Vagina (tissue), 2 donors: ENCODE data around the gene CCL25. TPM values are rescaled to one million over a fixed set of nuclear protein-coding genes. Genes with fewer than 3 reads are reported as not detected.
"Not testable (repeated sequence)": the region's sequence is repeated elsewhere in the genome, so short reads cannot be mapped to it uniquely, and the experiment has no call there.

Experiments
- DNase-seq, 2 donors: peaks; one replicate each; pipeline ENCODE4 v3.0.0-alpha.2; 2017; ENCODE audit errors: extremely low spot score in 2 of 2
- H3K27ac ChIP-seq: fragments of 200-600 bp; sonication (generic); one replicate; pipeline ENCODE4 v1.5.1; 2019
- H3K27me3 ChIP-seq: fragments of 200-600 bp; sonication (generic); one replicate; pipeline ENCODE4 v1.5.1; 2019
- H3K36me3 ChIP-seq, 2 donors: fragments of 200-600 bp; sonication (generic); one replicate each; pipeline ENCODE4 v1.5.1; 2017 to 2019
- H3K4me1 ChIP-seq: fragments of 200-600 bp; sonication (generic); one replicate; pipeline ENCODE4 v1.5.1; 2019
- H3K4me3 ChIP-seq, 2 donors: fragments of 200-600 bp; sonication (generic); 1 replicate in 1 of 2; 2 replicates in 1 of 2; pipeline ENCODE4 v1.5.1; 2016 to 2019
- H3K9me3 ChIP-seq: fragments of 200-600 bp; sonication (generic); one replicate; pipeline ENCODE4 v1.5.1; 2019
- POLR2A ChIP-seq, 2 donors: fragments of 450-650 bp; IDR thresholded peaks; one replicate each; pipeline ENCODE4 v1.6.1; 2017; ENCODE audit warnings: antibody characterized with exemption in 2 of 2, mild to moderate bottlenecking in 2 of 2, moderate library complexity in 2 of 2
- POLR2AphosphoS5 ChIP-seq, 2 donors: sonication (generic); formaldehyde crosslinking; IDR thresholded peaks; one replicate each; pipeline ENCODE4 v1.9.0; 2017; ENCODE audit warnings: antibody characterized with exemption in 2 of 2, mild to moderate bottlenecking in 2 of 2, low read depth in 1 of 2; ENCODE audit not compliant: insufficient read depth in 1 of 2
- intact Hi-C: fragments of 100-400 bp; cut with DNase I; formaldehyde crosslinking; loops from one replicate; pipeline ENCODE4 v1.15.1; 2023
- total RNA-seq: library from RNA; depleted of rRNA; stranded (reverse); fragments of >200 nt; gene quantifications from one replicate; pipeline ENCODE4 v1.2.3, GENCODE V29; 2016
- TF ChIP-seq, protein P1 (sequence below), 3 experiments: fragments of 450-650 bp in 2 of 3; fragments of 200-600 bp in 1 of 3; sonication (generic) in 1 of 3; IDR thresholded peaks; one replicate each; pipeline ENCODE4 v1.5.1; 2017 to 2019; ENCODE audit warnings: antibody characterized with exemption in 3 of 3, mild to moderate bottlenecking in 2 of 3, moderate library complexity in 2 of 3

Gene CCL25
- total RNA-seq, 1 donor from 2014 or later, result not detected

GRCh38 chr19:8101311-8101710 is 48.8 kb downstream of the CCL25 start:
- TF ChIP-seq POLR2AphosphoS5 (IDR thresholded peaks at IDR 0.05; ENCODE audit: insufficient read depth in 1 of 2, low read depth in 1 of 2) (no peak), POLR2A (IDR thresholded peaks at IDR 0.05) (no peak)
- TF ChIP-seq, protein P1, sequence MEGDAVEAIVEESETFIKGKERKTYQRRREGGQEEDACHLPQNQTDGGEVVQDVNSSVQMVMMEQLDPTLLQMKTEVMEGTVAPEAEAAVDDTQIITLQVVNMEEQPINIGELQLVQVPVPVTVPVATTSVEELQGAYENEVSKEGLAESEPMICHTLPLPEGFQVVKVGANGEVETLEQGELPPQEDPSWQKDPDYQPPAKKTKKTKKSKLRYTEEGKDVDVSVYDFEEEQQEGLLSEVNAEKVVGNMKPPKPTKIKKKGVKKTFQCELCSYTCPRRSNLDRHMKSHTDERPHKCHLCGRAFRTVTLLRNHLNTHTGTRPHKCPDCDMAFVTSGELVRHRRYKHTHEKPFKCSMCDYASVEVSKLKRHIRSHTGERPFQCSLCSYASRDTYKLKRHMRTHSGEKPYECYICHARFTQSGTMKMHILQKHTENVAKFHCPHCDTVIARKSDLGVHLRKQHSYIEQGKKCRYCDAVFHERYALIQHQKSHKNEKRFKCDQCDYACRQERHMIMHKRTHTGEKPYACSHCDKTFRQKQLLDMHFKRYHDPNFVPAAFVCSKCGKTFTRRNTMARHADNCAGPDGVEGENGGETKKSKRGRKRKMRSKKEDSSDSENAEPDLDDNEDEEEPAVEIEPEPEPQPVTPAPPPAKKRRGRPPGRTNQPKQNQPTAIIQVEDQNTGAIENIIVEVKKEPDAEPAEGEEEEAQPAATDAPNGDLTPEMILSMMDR (IDR thresholded peaks at IDR 0.05), result no peak
- H3K4me3 ChIP-seq, result no peak overlapping the region
- H3K36me3 ChIP-seq, result no peaks in the 10 kb centered on the region
- intact Hi-C loops, result no loop called here
- no peaks in the 10 kb centered on the region for H3K27me3 ChIP-seq
- H3K4me1 ChIP-seq, result no peaks in the 10 kb centered on the region
- no peak overlapping the region for H3K27ac ChIP-seq
- H3K9me3 ChIP-seq, result peaks cover 5% of the 10 kb centered on the region
- DNase-seq, result no peak

- H3K4me3 ChIP-seq, intact Hi-C loops, H3K9me3 ChIP-seq, H3K27me3 ChIP-seq, H3K4me1 ChIP-seq, H3K27ac ChIP-seq, H3K36me3 ChIP-seq, DNase-seq: not testable (repeated sequence)
Measured at GRCh38 chr19:8101910-8102309, 49.4 kb downstream of the CCL25 start.

GRCh38 chr19:8105471-8105870 is 52.9 kb downstream of the CCL25 start:
- intact Hi-C loops, result no loop called here
- Histone ChIP-seq H3K27me3 (no peaks in the 10 kb centered on the region), H3K36me3 (no peaks in the 10 kb centered on the region), H3K27ac (no peak overlapping the region), H3K9me3 (no peaks in the 10 kb centered on the region), H3K4me3 (no peak overlapping the region), H3K4me1 (no peaks in the 10 kb centered on the region)
- TF ChIP-seq, protein P1 (IDR thresholded peaks at IDR 0.05), result no peak
- TF ChIP-seq POLR2AphosphoS5 (IDR thresholded peaks at IDR 0.05; ENCODE audit: insufficient read depth in 1 of 2, low read depth in 1 of 2), result no peak
- no peak for DNase-seq

DNA sequence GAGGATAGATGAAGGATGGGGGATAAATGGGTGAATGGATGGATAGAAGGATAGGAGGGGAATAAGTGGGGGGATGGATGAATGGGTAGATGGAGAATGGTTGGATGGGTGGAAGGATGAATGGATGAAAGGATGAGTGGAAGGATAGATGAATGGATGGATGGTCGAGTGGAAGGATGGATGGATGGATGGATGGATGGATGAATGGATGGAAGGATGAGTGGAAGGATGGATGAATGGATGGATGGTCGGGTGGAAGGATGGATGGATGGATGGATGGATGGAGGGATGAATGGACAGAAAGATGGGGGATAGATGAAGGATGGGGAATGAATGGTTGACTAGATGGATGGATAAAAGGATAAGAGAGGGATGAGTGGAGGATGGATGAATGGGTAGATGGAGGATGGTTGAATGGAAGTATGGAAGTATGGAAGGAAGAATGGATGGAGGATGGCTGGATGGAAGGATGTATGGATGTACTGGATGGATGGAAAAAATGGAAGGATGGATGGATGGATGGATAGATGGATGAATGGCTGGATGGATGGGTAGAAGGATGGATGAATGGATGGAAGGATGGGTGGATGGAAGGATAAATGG is 54.8 kb downstream of the CCL25 start:
- DNase-seq, result no peak
- no peaks in the 10 kb centered on the region for H3K9me3 ChIP-seq
- intact Hi-C loops, result no loop called here
- no peaks in the 10 kb centered on the region for H3K27me3 ChIP-seq
- H3K27ac ChIP-seq, result no peak overlapping the region
- TF ChIP-seq POLR2AphosphoS5 (IDR thresholded peaks at IDR 0.05; ENCODE audit: insufficient read depth in 1 of 2, low read depth in 1 of 2) (no peak), POLR2A (IDR thresholded peaks at IDR 0.05) (no peak)
- TF ChIP-seq, protein P1 (IDR thresholded peaks at IDR 0.05), result no peak
- no peaks in the 10 kb centered on the region for H3K36me3 ChIP-seq
- no peaks in the 10 kb centered on the region for H3K4me1 ChIP-seq
- H3K4me3 ChIP-seq, result no peak overlapping the region

DNA sequence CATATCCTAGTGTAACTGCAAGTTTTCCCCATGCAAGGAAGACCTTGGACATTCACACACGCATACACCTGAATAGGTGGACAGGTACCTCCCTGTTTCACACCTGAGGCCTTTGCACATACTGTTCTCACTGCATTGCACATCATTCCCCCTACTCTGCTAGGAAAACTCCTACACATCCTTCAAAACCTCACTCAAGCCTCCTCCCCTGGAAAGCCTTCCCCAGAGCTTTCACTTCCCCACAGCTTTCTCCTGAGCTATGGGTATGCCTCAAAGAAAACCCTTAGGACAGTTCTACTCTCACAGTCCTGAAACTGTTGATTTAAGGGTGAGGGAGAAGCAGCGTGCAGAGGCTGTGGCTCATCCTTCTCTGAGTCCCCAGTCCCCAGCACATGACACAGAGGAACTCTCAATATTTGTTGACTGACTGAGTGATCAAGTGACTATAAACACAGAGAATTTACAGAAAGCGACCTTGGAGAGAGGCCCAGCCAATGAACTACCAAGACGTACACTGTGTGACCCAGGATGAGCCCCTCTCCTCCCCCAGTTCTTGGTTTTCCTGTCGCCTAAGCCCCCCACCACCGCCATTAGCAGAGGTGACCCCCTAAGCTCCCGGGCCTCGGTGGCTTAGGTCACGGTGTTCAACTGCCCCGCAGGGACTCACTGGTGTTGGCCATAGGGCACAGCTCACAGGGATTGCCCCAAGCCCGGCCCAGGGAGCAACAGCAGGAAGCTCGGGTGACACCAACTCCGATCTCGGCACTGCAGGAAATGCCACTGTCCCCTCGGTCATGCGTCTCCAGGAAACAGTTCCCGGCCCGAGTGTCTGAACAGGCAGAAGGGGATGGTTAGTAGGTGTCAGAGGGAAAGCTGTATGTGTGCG is 56.2 kb downstream of the CCL25 start:
- Histone ChIP-seq H3K36me3 (no peaks in the 10 kb centered on the region), H3K4me1 (no peaks in the 10 kb centered on the region), H3K4me3 (no peak overlapping the region), H3K27ac (no peak overlapping the region), H3K27me3 (no peaks in the 10 kb centered on the region), H3K9me3 (no peaks in the 10 kb centered on the region)
- intact Hi-C loops, result no loop called here
- TF ChIP-seq POLR2A (IDR thresholded peaks at IDR 0.05) (no peak), POLR2AphosphoS5 (IDR thresholded peaks at IDR 0.05; ENCODE audit: insufficient read depth in 1 of 2, low read depth in 1 of 2) (no peak)
- TF ChIP-seq, protein P1 (IDR thresholded peaks at IDR 0.05), result no peak
- no peak for DNase-seq
